GM23338 (cell line): Measurements from ENCODE around the gene KRTAP10-12. TPM values are rescaled to one million over a fixed set of nuclear protein-coding genes. Genes with fewer than 3 reads are reported as not detected.

Experiments used
- ATAC-seq: fragments of 200-7000 bp; cut with Tn5 transposase; 3 replicates; pipeline ENCODE4 v1.9.1; 2020
- DNase-seq: peaks from one replicate; pipeline ENCODE4 v3.0.0-alpha.2; 2015; ENCODE audit warnings: low spot score
- H2AFZ ChIP-seq: fragments of 200-600 bp; sonication (generic); 2 replicates; pipeline ENCODE4 v1.8.0; 2016; ENCODE audit warnings: antibody characterized with exemption, mild to moderate bottlenecking, moderate library complexity
- H3F3A ChIP-seq: fragments of 200-600 bp; sonication (generic); replicated peaks from 2 replicates; pipeline ENCODE4 v1.8.0; 2017; ENCODE audit warnings: antibody characterized with exemption, mixed run types, low read depth
- H3K27ac ChIP-seq: fragments of 200-600 bp; sonication (generic); 2 replicates; pipeline ENCODE4 v1.6.1; 2016; ENCODE audit warnings: low read depth
- H3K27me3 ChIP-seq: fragments of 200-600 bp; sonication (generic); 2 replicates; pipeline ENCODE4 v1.8.0; 2016; ENCODE audit warnings: mild to moderate bottlenecking, mixed run types, moderate library complexity; ENCODE audit not compliant: insufficient read depth
- H3K36me3 ChIP-seq: fragments of 200-600 bp; sonication (generic); 2 replicates; pipeline ENCODE4 v1.8.0; 2016; ENCODE audit warnings: mild to moderate bottlenecking; ENCODE audit not compliant: insufficient read depth
- H3K4me1 ChIP-seq: fragments of 200-600 bp; sonication (generic); 2 replicates; pipeline ENCODE4 v1.8.0; 2016; ENCODE audit warnings: mild to moderate bottlenecking, moderate library complexity; ENCODE audit not compliant: insufficient read depth
- H3K4me2 ChIP-seq: fragments of 200-600 bp; sonication (generic); 2 replicates; pipeline ENCODE4 v1.7.1; 2017; ENCODE audit warnings: mixed run types
- H3K4me3 ChIP-seq: fragments of 200-600 bp; sonication (generic); 2 replicates; pipeline ENCODE4 v1.6.1; 2016; ENCODE audit warnings: mixed run types
- H3K79me2 ChIP-seq: fragments of 200-600 bp; sonication (generic); replicated peaks from 2 replicates; pipeline ENCODE4 v1.8.0; 2017; ENCODE audit warnings: mild to moderate bottlenecking; ENCODE audit not compliant: insufficient read depth
- H3K9me2 ChIP-seq: fragments of 200-600 bp; sonication (generic); 2 replicates; pipeline ENCODE4 v1.8.0; 2017; ENCODE audit not compliant: insufficient read depth
- H4K20me1 ChIP-seq: fragments of 200-600 bp; sonication (generic); replicated peaks from 2 replicates; pipeline ENCODE4 v1.8.0; 2017; ENCODE audit warnings: mild to moderate bottlenecking; ENCODE audit not compliant: insufficient read depth
- H3K27ac Mint-ChIP-seq: 2 replicates; pipeline ENCODE4 v1.8.0; 2020; ENCODE audit warnings: inconsistent platforms, mild to moderate bottlenecking, moderate library complexity, mixed read lengths
- H3K27me3 Mint-ChIP-seq: 3 replicates; pipeline ENCODE4 v1.8.0; 2022; ENCODE audit warnings: low read depth, mild to moderate bottlenecking, moderate library complexity, mixed read lengths, inconsistent platforms; ENCODE audit not compliant: insufficient read depth, poor library complexity
- H3K36me3 Mint-ChIP-seq: 3 replicates; pipeline ENCODE4 v1.8.0; 2021; ENCODE audit warnings: low read depth, mild to moderate bottlenecking, inconsistent platforms, moderate library complexity, mixed read lengths
- H3K4me1 Mint-ChIP-seq: 3 replicates; pipeline ENCODE4 v1.8.0; 2020; ENCODE audit warnings: mild to moderate bottlenecking, inconsistent platforms, mixed read lengths
- H3K4me3 Mint-ChIP-seq: 3 replicates; pipeline ENCODE4 v1.8.0; 2021; ENCODE audit warnings: moderate library complexity, mild to moderate bottlenecking, inconsistent platforms, mixed read lengths
- H3K9me3 Mint-ChIP-seq: 3 replicates; pipeline ENCODE4 v1.8.0; 2020; ENCODE audit warnings: moderate library complexity, mild to moderate bottlenecking, inconsistent platforms, mixed read lengths
- CREB1 ChIP-seq: fragments of 250-450 bp; sonication (Bioruptor Pico); IDR thresholded peaks from 2 replicates; pipeline ENCODE4 v1.5.0; 2020; ENCODE audit warnings: low read depth, mild to moderate bottlenecking, moderate library complexity
- EZH2 ChIP-seq: fragments of 200-600 bp; sonication (generic); IDR thresholded peaks from one replicate; pipeline ENCODE4 v1.8.0; 2017; ENCODE audit warnings: antibody characterized with exemption, mild to moderate bottlenecking, low read depth; ENCODE audit not compliant: unreplicated experiment
- NANOG ChIP-seq: IDR thresholded peaks from 2 replicates; pipeline ENCODE4 v1.6.1; 2016; ENCODE audit warnings: antibody characterized with exemption, borderline replicate concordance
- POLR2AphosphoS5 ChIP-seq: IDR thresholded peaks from 2 replicates; pipeline ENCODE4 v1.6.1; 2016; ENCODE audit warnings: antibody characterized with exemption, low read depth
- STAT1 ChIP-seq: IDR thresholded peaks from one replicate; pipeline ENCODE4 v1.6.1; 2016; ENCODE audit warnings: antibody characterized with exemption; ENCODE audit not compliant: unreplicated experiment
- ZNF114 ChIP-seq: fragments of 250-450 bp; sonication (Bioruptor Pico); IDR thresholded peaks from 2 replicates; pipeline ENCODE4 v1.5.0; 2020; ENCODE audit warnings: mild to moderate bottlenecking, moderate library complexity
- polyA plus RNA-seq: library from polyadenylated mRNA; unstranded; fragments of >200 nt; fragmentation: Nextera tagmentation; extraction: Ambion mirVana; gene quantifications from 2 replicates; pipeline ENCODE4 v1.2.1, GENCODE V29; 2016
- total RNA-seq: library from RNA; depleted of rRNA; stranded (reverse); fragments of >200 nt; shearing (Covaris generic); gene quantifications from 2 replicates; pipeline ENCODE4 v1.2.3, GENCODE V29; 2014
- TF ChIP-seq, protein P1 (sequence below): fragments of 250-450 bp; sonication (Bioruptor Pico); IDR thresholded peaks from 2 replicates; pipeline ENCODE4 v1.5.0; 2020; ENCODE audit warnings: mild to moderate bottlenecking, moderate library complexity
- TF ChIP-seq, protein P2 (sequence below): IDR thresholded peaks from 2 replicates; pipeline ENCODE4 v1.6.1; 2016; ENCODE audit warnings: antibody characterized with exemption

Gene KRTAP10-12
- total and polyA plus RNA-seq, 2 experiments from 2014 or later = not detected

DNA sequence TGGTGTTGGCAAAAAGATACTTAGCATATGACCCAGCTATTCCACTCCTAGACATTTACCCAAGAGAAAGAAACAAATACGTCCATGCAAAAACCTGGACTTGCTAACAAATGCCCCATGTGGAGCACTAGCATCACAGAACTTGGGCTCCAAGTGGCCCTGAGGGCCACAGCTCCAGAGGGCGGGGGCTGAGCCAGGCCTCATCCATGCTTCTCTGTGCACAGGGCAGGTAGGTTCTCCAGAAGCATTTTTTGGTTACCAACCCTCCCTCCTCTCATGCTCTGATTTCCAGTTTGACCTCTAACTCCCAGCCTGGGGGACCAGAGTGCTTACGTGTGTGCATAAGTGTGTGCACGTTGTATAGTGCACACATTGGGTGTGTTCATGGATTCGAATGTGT, 32.3 kb upstream of the KRTAP10-12 start (continued):
- TF ChIP-seq, protein P1, sequence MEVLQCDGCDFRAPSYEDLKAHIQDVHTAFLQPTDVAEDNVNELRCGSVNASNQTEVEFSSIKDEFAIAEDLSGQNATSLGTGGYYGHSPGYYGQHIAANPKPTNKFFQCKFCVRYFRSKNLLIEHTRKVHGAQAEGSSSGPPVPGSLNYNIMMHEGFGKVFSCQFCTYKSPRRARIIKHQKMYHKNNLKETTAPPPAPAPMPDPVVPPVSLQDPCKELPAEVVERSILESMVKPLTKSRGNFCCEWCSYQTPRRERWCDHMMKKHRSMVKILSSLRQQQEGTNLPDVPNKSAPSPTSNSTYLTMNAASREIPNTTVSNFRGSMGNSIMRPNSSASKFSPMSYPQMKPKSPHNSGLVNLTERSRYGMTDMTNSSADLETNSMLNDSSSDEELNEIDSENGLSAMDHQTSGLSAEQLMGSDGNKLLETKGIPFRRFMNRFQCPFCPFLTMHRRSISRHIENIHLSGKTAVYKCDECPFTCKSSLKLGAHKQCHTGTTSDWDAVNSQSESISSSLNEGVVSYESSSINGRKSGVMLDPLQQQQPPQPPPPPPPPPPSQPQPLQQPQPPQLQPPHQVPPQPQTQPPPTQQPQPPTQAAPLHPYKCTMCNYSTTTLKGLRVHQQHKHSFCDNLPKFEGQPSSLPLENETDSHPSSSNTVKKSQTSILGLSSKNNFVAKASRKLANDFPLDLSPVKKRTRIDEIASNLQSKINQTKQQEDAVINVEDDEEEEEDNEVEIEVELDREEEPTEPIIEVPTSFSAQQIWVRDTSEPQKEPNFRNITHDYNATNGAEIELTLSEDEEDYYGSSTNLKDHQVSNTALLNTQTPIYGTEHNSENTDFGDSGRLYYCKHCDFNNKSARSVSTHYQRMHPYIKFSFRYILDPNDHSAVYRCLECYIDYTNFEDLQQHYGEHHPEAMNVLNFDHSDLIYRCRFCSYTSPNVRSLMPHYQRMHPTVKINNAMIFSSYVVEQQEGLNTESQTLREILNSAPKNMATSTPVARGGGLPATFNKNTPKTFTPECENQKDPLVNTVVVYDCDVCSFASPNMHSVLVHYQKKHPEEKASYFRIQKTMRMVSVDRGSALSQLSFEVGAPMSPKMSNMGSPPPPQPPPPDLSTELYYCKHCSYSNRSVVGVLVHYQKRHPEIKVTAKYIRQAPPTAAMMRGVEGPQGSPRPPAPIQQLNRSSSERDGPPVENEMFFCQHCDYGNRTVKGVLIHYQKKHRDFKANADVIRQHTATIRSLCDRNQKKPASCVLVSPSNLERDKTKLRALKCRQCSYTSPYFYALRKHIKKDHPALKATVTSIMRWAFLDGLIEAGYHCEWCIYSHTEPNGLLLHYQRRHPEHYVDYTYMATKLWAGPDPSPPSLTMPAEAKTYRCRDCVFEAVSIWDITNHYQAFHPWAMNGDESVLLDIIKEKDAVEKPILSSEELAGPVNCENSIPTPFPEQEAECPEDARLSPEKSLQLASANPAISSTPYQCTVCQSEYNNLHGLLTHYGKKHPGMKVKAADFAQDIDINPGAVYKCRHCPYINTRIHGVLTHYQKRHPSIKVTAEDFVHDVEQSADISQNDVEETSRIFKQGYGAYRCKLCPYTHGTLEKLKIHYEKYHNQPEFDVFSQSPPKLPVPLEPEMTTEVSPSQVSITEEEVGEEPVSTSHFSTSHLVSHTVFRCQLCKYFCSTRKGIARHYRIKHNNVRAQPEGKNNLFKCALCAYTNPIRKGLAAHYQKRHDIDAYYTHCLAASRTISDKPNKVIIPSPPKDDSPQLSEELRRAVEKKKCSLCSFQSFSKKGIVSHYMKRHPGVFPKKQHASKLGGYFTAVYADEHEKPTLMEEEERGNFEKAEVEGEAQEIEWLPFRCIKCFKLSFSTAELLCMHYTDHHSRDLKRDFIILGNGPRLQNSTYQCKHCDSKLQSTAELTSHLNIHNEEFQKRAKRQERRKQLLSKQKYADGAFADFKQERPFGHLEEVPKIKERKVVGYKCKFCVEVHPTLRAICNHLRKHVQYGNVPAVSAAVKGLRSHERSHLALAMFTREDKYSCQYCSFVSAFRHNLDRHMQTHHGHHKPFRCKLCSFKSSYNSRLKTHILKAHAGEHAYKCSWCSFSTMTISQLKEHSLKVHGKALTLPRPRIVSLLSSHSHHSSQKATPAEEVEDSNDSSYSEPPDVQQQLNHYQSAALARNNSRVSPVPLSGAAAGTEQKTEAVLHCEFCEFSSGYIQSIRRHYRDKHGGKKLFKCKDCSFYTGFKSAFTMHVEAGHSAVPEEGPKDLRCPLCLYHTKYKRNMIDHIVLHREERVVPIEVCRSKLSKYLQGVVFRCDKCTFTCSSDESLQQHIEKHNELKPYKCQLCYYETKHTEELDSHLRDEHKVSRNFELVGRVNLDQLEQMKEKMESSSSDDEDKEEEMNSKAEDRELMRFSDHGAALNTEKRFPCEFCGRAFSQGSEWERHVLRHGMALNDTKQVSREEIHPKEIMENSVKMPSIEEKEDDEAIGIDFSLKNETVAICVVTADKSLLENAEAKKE (CRISPR knock-in tag) = no peak
- no peak for TF ChIP-seq CREB1
- no peak for TF ChIP-seq POLR2AphosphoS5

DNA sequence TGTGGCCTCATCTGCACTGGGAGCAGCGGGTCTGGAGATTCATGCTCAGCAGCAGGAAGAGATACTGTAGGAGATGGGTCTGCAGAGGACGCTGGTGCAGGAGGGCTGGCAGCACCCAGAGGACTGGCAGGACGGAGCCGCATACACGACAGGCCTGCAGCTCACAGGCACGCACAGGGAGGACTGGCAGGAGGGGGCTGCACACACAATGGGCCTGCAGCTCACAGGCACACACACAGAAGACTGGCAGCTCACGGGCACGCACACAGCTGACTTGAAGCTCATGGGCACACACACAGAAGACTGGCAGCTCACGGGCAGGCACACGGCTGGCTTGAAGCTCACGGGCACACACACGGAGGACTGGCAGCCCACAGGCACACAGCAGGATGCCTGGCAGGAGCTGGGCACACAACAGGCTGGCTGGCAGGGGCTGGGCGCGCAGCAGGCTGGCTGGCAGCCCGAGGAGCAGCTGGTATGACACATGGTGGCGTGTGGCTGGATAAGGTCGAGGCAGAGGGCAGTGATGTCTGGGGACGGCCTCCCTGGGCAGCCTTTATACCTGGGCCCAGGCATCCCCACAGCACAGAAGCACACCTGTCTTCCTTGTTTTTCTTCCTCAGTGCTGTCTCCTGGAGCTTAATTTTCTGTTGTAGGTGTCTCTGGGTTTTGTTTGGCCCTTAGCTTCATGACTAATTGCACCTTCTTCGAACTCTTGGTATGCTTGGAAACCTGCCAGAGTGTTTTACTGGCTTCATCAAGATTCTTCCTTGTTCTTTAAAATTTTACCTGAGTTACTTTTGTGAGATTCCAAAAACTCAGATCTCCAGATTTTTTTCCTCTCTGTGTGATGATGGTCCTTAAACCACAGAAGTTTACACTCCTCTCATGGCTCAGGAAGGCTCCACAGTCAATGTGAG, 30.3 kb upstream of the KRTAP10-12 start, which contains the start of gene KRTAP12-2:
KRTAP12-2 (minus strand) TSS at position 527 of the 920 bp plus-strand sequence; CDS start at position 486, 41 bp downstream.
- no peaks in the 10 kb centered on the region for H3K79me2 ChIP-seq
- peaks cover 39% of the 10 kb centered on the region for H3K9me3 Mint-ChIP-seq
- H3K36me3 Mint-ChIP-seq = peaks cover 12% of the 10 kb centered on the region
- no peaks in the 10 kb centered on the region for H3K4me1 ChIP-seq
- H3K4me1 Mint-ChIP-seq = peaks cover 2% of the 10 kb centered on the region
- H3K4me3 Mint-ChIP-seq = no peak within 1 kb of the TSS
- no peak within 1 kb of the TSS for H3K4me3 ChIP-seq
- H4K20me1 ChIP-seq = no peaks in the 10 kb centered on the region
- no peak within 1 kb of the TSS for H3K27ac ChIP-seq
- TF ChIP-seq ZNF114 (CRISPR knock-in tag) (no peak), STAT1 (no peak), NANOG (no peak), EZH2 (no peak)
- TF ChIP-seq, protein P1 (CRISPR knock-in tag) = no peak
- TF ChIP-seq, protein P2, sequence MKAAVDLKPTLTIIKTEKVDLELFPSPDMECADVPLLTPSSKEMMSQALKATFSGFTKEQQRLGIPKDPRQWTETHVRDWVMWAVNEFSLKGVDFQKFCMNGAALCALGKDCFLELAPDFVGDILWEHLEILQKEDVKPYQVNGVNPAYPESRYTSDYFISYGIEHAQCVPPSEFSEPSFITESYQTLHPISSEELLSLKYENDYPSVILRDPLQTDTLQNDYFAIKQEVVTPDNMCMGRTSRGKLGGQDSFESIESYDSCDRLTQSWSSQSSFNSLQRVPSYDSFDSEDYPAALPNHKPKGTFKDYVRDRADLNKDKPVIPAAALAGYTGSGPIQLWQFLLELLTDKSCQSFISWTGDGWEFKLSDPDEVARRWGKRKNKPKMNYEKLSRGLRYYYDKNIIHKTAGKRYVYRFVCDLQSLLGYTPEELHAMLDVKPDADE = no peak
- H3F3A ChIP-seq = no peaks in the 10 kb centered on the region
- H2AFZ ChIP-seq = no peak within 1 kb of the TSS
- H3K27me3 Mint-ChIP-seq = peaks cover 1% of the 10 kb centered on the region
- ATAC-seq (no peak), DNase-seq (no peak)
- no peaks in the 10 kb centered on the region for H3K27me3 ChIP-seq
- H3K36me3 ChIP-seq = no peaks in the 10 kb centered on the region
- no peaks in the 10 kb centered on the region for H3K9me2 ChIP-seq
- no peak within 1 kb of the TSS for H3K27ac Mint-ChIP-seq
- H3K4me2 ChIP-seq = no peak within 1 kb of the TSS
